Prostate gland (tissue), 2 donors: ENCODE data around the gene BICC1. TPM values are rescaled to one million over a fixed set of nuclear protein-coding genes. Genes with fewer than 3 reads are reported as not detected.

Experiments used
- DNase-seq: peaks from one replicate; pipeline ENCODE4 v3.0.0-alpha.2; 2019; ENCODE audit warnings: low spot score
- H3K27ac ChIP-seq, 2 donors: fragments of 200-600 bp; sonication (generic); 2 replicates each; pipeline ENCODE4 v1.5.1; 2017 to 2019
- H3K27me3 ChIP-seq: fragments of 200-600 bp; sonication (generic); replicated peaks from 2 replicates; pipeline ENCODE4 v1.5.1; 2019; ENCODE audit not compliant: insufficient read depth
- H3K36me3 ChIP-seq, 2 donors: fragments of 200-600 bp; sonication (generic); 1 replicate in 1 of 2; 2 replicates in 1 of 2; pipeline versions ENCODE4 v1.5.1 to v1.8.1; 2017 to 2019
- H3K4me1 ChIP-seq: fragments of 200-600 bp; sonication (generic); replicated peaks from 2 replicates; pipeline ENCODE4 v1.5.1; 2019
- H3K4me3 ChIP-seq, 2 donors: fragments of 200-600 bp; sonication (generic); 2 replicates each; pipeline ENCODE4 v1.5.1; 2017 to 2019
- H3K9me3 ChIP-seq: fragments of 200-600 bp; sonication (generic); 2 replicates; pipeline ENCODE4 v1.5.1; 2017
- POLR2A ChIP-seq: fragments of 450-650 bp; IDR thresholded peaks from one replicate; pipeline ENCODE4 v1.6.1; 2016; ENCODE audit warnings: antibody characterized with exemption, mild to moderate bottlenecking
- POLR2AphosphoS5 ChIP-seq: sonication (generic); formaldehyde crosslinking; IDR thresholded peaks from one replicate; pipeline ENCODE4 v1.6.1; 2017; ENCODE audit warnings: antibody characterized with exemption
- WGBS: methylation state at CpG from one replicate; pipeline ENCODE4 v1.1.5; 2018; 5-methylcytosine and 5-hydroxymethylcytosine counted together
- intact Hi-C: fragments of 100-400 bp; cut with DNase I; formaldehyde crosslinking; loops from one replicate; pipeline ENCODE4 v1.14.2; 2022
- total RNA-seq, 2 donors: library from RNA; depleted of rRNA; stranded (reverse); fragments of >200 nt; gene quantifications; one replicate each; pipeline ENCODE4 v1.1.0, GENCODE V29; 2016
- TF ChIP-seq, protein P1 (sequence below), 4 experiments: fragments of 200-600 bp in 2 of 4; fragments of 450-650 bp in 2 of 4; sonication (generic) in 2 of 4; IDR thresholded peaks; 1 replicate in 3 of 4; 2 replicates in 1 of 4; pipeline ENCODE4 v1.5.1; 2016 to 2019; ENCODE audit warnings: antibody characterized with exemption in 4 of 4, mild to moderate bottlenecking in 2 of 4, moderate library complexity in 2 of 4

The BICC1 gene
- total RNA-seq, 2 donors from 2014 or later = 5.1 to 12.7 TPM

DNA sequence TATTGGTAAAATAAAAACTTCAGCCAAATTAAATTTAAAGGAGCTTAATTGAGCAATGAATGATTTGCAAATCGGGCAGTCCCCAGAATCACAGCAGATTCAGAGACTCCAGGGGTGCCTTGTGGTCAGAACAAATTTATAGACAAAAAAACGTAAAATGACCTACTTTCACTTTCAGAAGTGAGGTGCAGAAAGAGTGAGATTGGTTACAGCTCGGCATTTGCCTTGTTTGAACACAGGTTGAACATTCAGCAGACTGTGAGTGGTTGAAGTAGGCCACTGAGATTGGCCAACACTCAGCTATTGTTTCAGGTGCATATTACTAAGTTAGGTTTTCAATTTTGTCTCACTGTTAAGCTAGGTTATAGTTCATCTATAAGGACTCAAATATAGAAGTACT lies 153.4 kb downstream of the BICC1 start:
- peak overlapping the region; percentile 34 to 49 for H3K27ac ChIP-seq
- no peaks in the 10 kb centered on the region for H3K4me1 ChIP-seq
- H3K36me3 ChIP-seq = no peaks in the 10 kb centered on the region
- intact Hi-C loops = no loop called here
- H3K9me3 ChIP-seq = no peaks in the 10 kb centered on the region
- H3K4me3 ChIP-seq = peak overlapping the region; percentile 9 to 20
- H3K27me3 ChIP-seq = no peaks in the 10 kb centered on the region
- TF ChIP-seq POLR2AphosphoS5 (no peak), POLR2A (no peak)
- TF ChIP-seq, protein P1, sequence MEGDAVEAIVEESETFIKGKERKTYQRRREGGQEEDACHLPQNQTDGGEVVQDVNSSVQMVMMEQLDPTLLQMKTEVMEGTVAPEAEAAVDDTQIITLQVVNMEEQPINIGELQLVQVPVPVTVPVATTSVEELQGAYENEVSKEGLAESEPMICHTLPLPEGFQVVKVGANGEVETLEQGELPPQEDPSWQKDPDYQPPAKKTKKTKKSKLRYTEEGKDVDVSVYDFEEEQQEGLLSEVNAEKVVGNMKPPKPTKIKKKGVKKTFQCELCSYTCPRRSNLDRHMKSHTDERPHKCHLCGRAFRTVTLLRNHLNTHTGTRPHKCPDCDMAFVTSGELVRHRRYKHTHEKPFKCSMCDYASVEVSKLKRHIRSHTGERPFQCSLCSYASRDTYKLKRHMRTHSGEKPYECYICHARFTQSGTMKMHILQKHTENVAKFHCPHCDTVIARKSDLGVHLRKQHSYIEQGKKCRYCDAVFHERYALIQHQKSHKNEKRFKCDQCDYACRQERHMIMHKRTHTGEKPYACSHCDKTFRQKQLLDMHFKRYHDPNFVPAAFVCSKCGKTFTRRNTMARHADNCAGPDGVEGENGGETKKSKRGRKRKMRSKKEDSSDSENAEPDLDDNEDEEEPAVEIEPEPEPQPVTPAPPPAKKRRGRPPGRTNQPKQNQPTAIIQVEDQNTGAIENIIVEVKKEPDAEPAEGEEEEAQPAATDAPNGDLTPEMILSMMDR (IDR thresholded peaks at IDR 0.05) = no peak
- DNase-seq = peak; percentile 22
- 6% methylated on average over 3 of the region's 3 CpGs for WGBS

DNA sequence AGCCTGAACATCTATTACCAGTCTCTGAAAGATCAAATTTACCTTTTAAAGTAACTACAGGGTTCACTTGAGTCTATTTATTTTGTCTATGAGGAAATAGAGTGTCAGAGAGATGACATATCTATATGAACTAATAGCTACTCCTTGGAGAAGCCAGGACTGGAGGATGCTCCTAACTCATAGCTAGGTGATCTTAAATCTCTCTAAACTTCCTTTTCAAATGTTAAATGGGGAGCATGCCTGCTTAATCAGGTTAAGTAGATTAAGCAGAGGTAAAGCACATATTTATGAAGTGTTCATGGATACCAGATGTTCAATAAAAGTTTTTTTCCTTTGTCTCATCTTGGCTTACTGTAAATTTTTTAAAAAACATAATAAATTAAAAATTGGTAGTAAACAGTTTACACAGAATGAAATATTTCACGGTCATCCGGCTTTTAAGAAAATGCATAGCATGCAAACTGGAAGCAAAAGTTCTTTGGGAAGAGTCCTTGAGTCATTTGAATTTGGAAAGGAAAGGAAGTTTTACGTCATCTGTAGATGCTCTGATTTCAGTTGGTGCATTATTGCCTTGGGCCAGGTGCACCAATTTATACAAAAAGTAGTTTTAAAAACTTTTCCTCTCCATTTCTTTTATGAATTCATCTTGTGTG lies 155.1 kb downstream of the BICC1 start:
- no peaks in the 10 kb centered on the region for H3K4me1 ChIP-seq
- no peak overlapping the region for H3K4me3 ChIP-seq
- DNase-seq = no peak
- no peaks in the 10 kb centered on the region for H3K9me3 ChIP-seq
- TF ChIP-seq, protein P1 (IDR thresholded peaks at IDR 0.05) = no peak
- TF ChIP-seq POLR2A = no peak
- TF ChIP-seq POLR2AphosphoS5 = no peak
- intact Hi-C loops = no loop called here
- H3K27ac ChIP-seq = no peak overlapping the region
- H3K36me3 ChIP-seq = no peaks in the 10 kb centered on the region
- 74% methylated on average over 3 of the region's 3 CpGs for WGBS
- no peaks in the 10 kb centered on the region for H3K27me3 ChIP-seq

DNA sequence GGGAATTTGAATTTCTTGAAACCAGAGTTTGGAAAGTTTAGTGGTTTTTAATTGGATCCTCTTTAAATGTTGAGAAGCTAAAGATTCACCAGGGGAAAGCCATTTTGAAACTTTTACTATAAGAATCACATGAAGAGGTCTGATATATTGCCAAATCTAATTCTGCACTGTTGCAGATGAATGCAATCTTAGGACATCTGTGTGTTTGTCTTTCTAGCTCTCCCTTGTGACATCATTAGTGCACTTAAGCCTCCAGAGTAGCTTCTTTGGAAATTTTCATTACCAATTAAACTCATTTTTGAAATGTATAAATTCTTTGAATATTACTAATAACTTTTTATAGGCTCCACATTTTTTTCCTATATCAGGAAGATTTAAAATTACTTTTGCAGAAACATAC lies 160.2 kb downstream of the BICC1 start:
- intact Hi-C loops = no loop called here
- TF ChIP-seq POLR2A (no peak), POLR2AphosphoS5 (no peak)
- TF ChIP-seq, protein P1 (IDR thresholded peaks at IDR 0.05) = no peak

DNA sequence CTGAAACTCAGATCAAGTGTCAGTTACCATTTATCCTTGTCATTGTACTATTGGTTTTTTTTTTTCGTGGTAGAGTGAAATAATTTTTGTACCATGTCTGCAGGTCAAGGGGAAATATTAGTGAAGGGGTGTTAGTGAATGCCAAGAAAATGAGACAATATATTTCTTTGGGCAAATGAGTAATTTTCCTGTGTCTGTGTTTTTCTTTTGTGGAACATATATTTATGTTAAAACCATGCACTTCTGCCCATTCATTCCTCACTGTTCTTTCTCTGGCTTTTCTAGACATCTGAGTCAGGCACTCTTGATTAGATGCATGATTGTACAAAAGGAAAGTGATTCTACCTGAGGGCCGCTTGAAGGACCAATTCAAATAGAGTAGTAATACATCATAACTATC lies 161.6 kb downstream of the BICC1 start:
- H3K9me3 ChIP-seq = no peaks in the 10 kb centered on the region
- DNase-seq = no peak
- H3K27ac ChIP-seq = no peak overlapping the region
- no peaks in the 10 kb centered on the region for H3K36me3 ChIP-seq
- no peaks in the 10 kb centered on the region for H3K27me3 ChIP-seq
- no peak for TF ChIP-seq POLR2AphosphoS5
- TF ChIP-seq POLR2A = no peak
- TF ChIP-seq, protein P1 (IDR thresholded peaks at IDR 0.05) = no peak
- no peaks in the 10 kb centered on the region for H3K4me1 ChIP-seq
- intact Hi-C loops = no loop called here
- no peak overlapping the region for H3K4me3 ChIP-seq
- WGBS = 96% methylated on average over 2 of the region's 2 CpGs

More for the DNA sequence above, 160.2 kb downstream of the BICC1 start:
- H3K27me3 ChIP-seq = no peaks in the 10 kb centered on the region
- H3K4me3 ChIP-seq = no peak overlapping the region
- H3K4me1 ChIP-seq = no peaks in the 10 kb centered on the region
- H3K36me3 ChIP-seq = no peaks in the 10 kb centered on the region
- no peak for DNase-seq
- H3K9me3 ChIP-seq = no peaks in the 10 kb centered on the region
- no peak overlapping the region for H3K27ac ChIP-seq

DNA sequence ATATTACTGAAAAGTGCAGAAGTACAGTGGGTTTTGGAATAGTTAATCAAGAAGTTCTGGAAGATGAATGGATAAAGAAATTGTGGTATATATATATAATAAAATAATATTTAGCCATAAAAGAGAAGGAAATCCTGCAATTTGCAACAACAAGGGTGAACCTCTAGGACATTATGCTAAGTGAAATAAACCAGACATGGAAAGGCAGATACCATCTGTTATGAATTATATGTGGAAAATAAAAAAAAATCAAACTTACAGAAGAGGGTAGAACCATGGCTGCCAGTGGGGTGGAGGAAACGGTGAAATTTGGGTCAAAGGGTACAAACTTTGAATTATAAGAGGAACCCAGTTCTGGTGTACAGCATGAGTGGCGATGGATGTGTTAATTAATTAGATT lies 162.6 kb downstream of the BICC1 start:
- Histone ChIP-seq H3K27ac (no peak overlapping the region), H3K27me3 (no peaks in the 10 kb centered on the region), H3K36me3 (no peaks in the 10 kb centered on the region), H3K4me3 (no peak overlapping the region), H3K9me3 (no peaks in the 10 kb centered on the region), H3K4me1 (no peaks in the 10 kb centered on the region)
- no peak for DNase-seq
- intact Hi-C loops = no loop called here
- 96% methylated on average over 2 of the region's 2 CpGs for WGBS
- no peak for TF ChIP-seq POLR2A
- TF ChIP-seq, protein P1 (IDR thresholded peaks at IDR 0.05) = no peak
- no peak for TF ChIP-seq POLR2AphosphoS5
